ENCODE measurements around the gene MTERF4. TPM values are rescaled to one million over a fixed set of nuclear protein-coding genes. Genes with fewer than 3 reads are reported as not detected.

The MTERF4 gene
- total and polyA plus RNA-seq, 2 of the 13 experiments (the other 11 are each of a cell fraction or from before 2014, with no cell fraction given): 50.5 to 59.8 TPM

DNA sequence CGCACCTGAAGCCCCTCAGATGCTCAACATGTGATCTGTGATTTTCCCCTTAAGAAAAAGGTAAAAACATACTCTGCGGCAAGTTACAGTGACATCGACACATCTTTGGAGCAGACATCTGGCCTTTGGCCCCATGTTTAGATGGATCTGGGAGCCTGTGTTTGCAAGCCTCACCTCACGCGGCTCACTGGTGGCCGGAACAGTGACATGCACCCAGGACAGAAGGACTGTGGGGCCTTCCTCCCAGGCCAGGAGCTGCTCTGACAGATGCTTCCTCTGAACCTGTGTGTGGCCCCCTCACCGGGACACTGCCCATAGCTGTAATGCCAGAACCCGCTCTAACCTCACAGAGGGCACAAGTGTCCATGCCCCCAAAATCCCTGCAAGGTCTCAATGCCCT is 34.1 kb upstream of the MTERF4 start (continued):
- TF ChIP-seq ZBTB34 (CRISPR knock-in tag; IDR thresholded peaks at IDR 0.05) (no peak), CBFB (CRISPR knock-in tag; IDR thresholded peaks at IDR 0.05) (no peak)
- TF ChIP-seq, protein P1, sequence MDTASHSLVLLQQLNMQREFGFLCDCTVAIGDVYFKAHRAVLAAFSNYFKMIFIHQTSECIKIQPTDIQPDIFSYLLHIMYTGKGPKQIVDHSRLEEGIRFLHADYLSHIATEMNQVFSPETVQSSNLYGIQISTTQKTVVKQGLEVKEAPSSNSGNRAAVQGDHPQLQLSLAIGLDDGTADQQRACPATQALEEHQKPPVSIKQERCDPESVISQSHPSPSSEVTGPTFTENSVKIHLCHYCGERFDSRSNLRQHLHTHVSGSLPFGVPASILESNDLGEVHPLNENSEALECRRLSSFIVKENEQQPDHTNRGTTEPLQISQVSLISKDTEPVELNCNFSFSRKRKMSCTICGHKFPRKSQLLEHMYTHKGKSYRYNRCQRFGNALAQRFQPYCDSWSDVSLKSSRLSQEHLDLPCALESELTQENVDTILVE (CRISPR knock-in tag; IDR thresholded peaks at IDR 0.05): no peak

DNA sequence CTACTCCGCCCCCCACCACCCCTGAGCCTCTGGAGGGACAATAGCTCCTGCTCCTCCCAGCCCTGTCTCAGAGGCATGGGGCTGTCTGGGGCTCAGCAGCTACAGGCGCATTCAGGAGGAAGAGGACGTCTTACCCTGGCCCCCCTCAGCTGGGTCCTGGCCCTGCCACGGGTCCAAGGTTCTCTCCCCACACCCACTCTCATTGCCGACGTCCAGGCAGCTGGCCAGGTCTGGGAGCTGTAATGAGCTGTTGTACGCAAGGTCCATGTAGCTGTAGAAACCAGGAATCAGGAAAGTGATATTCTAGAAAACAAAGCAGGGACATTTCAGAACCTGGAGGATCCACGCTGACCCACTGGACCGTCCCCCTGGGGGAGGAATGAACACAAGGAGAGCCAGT is 33.6 kb upstream of the MTERF4 start:
- in situ Hi-C loops (cut with HindIII; ENCODE audit: extremely low pct_ligation_motif_present, low pct_unique_long_range_greater_than_20kb): no loop called here
- H3K4me1 ChIP-seq (ENCODE audit: insufficient read depth, low read length): peaks cover 22% of the 10 kb centered on the region
- ATAC-seq (peak; percentile 88), DNase-seq (ENCODE audit: low spot score) (peak; percentile 48), FAIRE-seq (peak; percentile 89)
- BruUV-seq (replicated peaks): no TSS peak
- peak overlapping the region; percentile 12; the same call in 1 of the 2 replicates for H3K9ac ChIP-seq (ENCODE audit: insufficient read depth, low read depth, low read length)
- H3K27ac ChIP-seq (ENCODE audit: extremely low read length, insufficient read depth, low read length): peak overlapping the region; percentile 44
- no peak overlapping the region for H3K4me3 ChIP-seq (replicated peaks in 1 of 3; ENCODE audit: insufficient read depth in 1 of 3, low read depth in 2 of 3, low read length in 3 of 3)
- POLR2A ChIA-PET: interaction anchor here (0.6 to 3.2 kb wide), 4 partner anchors 14 to 81 kb away, joined by 3 to 15 read pairs (median 5); partner anchors contain the start of genes MTERF4 and PASK
- H4K20me1 ChIP-seq (ENCODE audit: insufficient read depth, low read length): no peaks in the 10 kb centered on the region
- H3K36me3 ChIP-seq (replicated peaks in 1 of 2; ENCODE audit: control insufficient read depth in 1 of 2, insufficient read depth in 2 of 2, low read length in 2 of 2): peaks cover 10 to 14% of the 10 kb centered on the region in 2 experiments
- H3K9me3 ChIP-seq (ENCODE audit: low read length): no peaks in the 10 kb centered on the region
- H3K79me2 ChIP-seq (ENCODE audit: insufficient read depth, low read length): no peaks in the 10 kb centered on the region
- intact Hi-C loops (cut with micrococcal nuclease; ENCODE audit: unreplicated experiment): no loop called here
- CTCF ChIA-PET (ENCODE audit: low intra/inter-chr PET ratio, low total read pairs): no interaction called here
- peak overlapping the region; percentile 23 for H3K4me2 ChIP-seq (ENCODE audit: low read depth, low read length)
- no peaks in the 10 kb centered on the region for H3K27me3 ChIP-seq (ENCODE audit: control insufficient read depth in 1 of 2, insufficient read depth in 2 of 2, low read length in 2 of 2)
- 34% methylated on average over 8 of the region's 9 CpGs for WGBS (ENCODE audit: low lambda C conversion rate)
- H2AFZ ChIP-seq (ENCODE audit: low read length): no peak overlapping the region
- TF ChIP-seq HNF4G (IDR thresholded peaks at IDR 0.05; ENCODE audit: borderline replicate concordance, low read depth, low read length) (peak; percentile 86), HNF4G (CRISPR knock-in tag; IDR thresholded peaks at IDR 0.05; ENCODE audit: borderline replicate concordance, low read depth) (0 out of 2 replicates have a peak, but pooled peaks have one; percentile 55), ZNF687 (CRISPR knock-in tag; IDR thresholded peaks at IDR 0.05) (peak; percentile 67), ZSCAN25 (CRISPR knock-in tag; IDR thresholded peaks at IDR 0.05) (0 out of 2 replicates have a peak, but pooled peaks have one; percentile 22), FOXA1 (IDR thresholded peaks at IDR 0.05) (no peak), FOXA1 (CRISPR knock-in tag; IDR thresholded peaks at IDR 0.05) (peak; percentile 44; the same call in 1 of the 2 replicates), HNRNPH1 (optimal IDR thresholded peaks at IDR 0.05; ENCODE audit: low read depth, low read length) (no peak), HDAC2 (CRISPR knock-in tag; IDR thresholded peaks at IDR 0.05) (0 out of 2 replicates have a peak, but pooled peaks have one; percentile 36), FOXA3 (CRISPR knock-in tag; IDR thresholded peaks at IDR 0.05) (peak; percentile 59; the same call in 1 of the 2 replicates), MTF1 (CRISPR knock-in tag; IDR thresholded peaks at IDR 0.05) (no peak), ASH2L (IDR thresholded peaks at IDR 0.05; ENCODE audit: insufficient read length, low read depth, low read length) (peak; percentile 39)
